Measurements from ENCODE around the gene CFAP69.
"Not testable (repeated sequence)": the region's sequence is repeated elsewhere in the genome, so short reads cannot be mapped to it uniquely, and the experiment has no call there.

The CFAP69 gene

GRCh38 chr7:90334926-90335325 is 90.0 kb downstream of the CFAP69 start:
- in situ Hi-C loops (cut with MboI; ENCODE audit: low sequenced_read_pairs), result not testable (repeated sequence)

- in situ Hi-C loops (cut with MboI; ENCODE audit: low sequenced_read_pairs), result no loop called here
Observed at GRCh38 chr7:90337106-90337505, 92.1 kb downstream of the CFAP69 start.

GRCh38 chr7:90345016-90345415 is 100.0 kb downstream of the CFAP69 start:
- in situ Hi-C loops (cut with MboI; ENCODE audit: low sequenced_read_pairs), result no loop called here

GRCh38 chr7:90345595-90346335 is 100.8 kb downstream of the CFAP69 start:
- in situ Hi-C loops (cut with MboI; ENCODE audit: low sequenced_read_pairs), result no loop called here

GRCh38 chr7:90346336-90347125 is 101.6 kb downstream of the CFAP69 start, which contains the start of gene GTPBP10:
TSS of gene GTPBP10 (plus strand) at chr7:90346716. CDS start at chr7:90346742, 26 bp downstream.
- in situ Hi-C loops (cut with MboI; ENCODE audit: low sequenced_read_pairs), result no loop called here

GRCh38 chr7:90347759-90348158 is 102.8 kb downstream of the CFAP69 start:
- in situ Hi-C loops (cut with MboI; ENCODE audit: low sequenced_read_pairs), result no loop called here

GRCh38 chr7:90349305-90349704 is 104.3 kb downstream of the CFAP69 start:
- in situ Hi-C loops (cut with MboI; ENCODE audit: low sequenced_read_pairs), result no loop called here

- in situ Hi-C loops (cut with MboI; ENCODE audit: low sequenced_read_pairs), result not testable (repeated sequence)
Observed at GRCh38 chr7:90350032-90350431, 105.1 kb downstream of the CFAP69 start.

GRCh38 chr7:90351987-90352386 is 107.0 kb downstream of the CFAP69 start:
- in situ Hi-C loops (cut with MboI; ENCODE audit: low sequenced_read_pairs), result no loop called here

All from HL-60/S4 treated with retinoic acid at 250 ng/mL for 4 days and 3 days (cell line).